ENCODE measurements around the gene SPAG7. TPM values are rescaled to one million over a fixed set of nuclear protein-coding genes. Genes with fewer than 3 reads are reported as not detected.

The SPAG7 gene
- total and polyA plus RNA-seq, 2 of the 8 experiments (the other 6 are each of a cell fraction or from before 2014, with no cell fraction given) = 74.2 to 81.9 TPM

DNA sequence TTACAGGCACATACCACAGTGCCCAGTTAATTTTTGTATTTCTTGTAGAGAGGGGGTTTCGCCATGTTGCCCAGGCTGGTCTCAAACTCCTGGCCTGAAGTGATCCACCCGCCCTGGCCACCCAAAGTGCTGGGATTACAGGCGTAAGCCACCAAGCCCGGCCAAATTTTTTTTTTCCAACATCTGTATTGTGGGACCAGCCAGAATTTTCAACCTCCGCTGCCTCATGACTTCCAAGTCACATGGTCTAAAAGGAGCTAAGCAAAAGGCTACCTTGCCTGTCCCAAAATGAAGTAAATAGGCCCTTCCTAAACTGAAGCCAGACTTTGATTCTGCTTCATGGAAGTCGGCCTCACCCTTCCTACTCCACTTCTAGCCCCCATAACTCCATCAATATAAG lies 4.2 kb upstream of the SPAG7 start:
- POLR2A ChIA-PET (ENCODE audit: partially characterized antibody) = interaction anchor here (1.0 to 32.4 kb wide), 6 partner anchors 9 to 253 kb away, joined by 3 to 987 read pairs (median 7); partner anchors contain the start of genes CAMTA2, ENO3, INCA1 and KIF1C
- peaks cover 0 to 11% (median 0%) of the 10 kb centered on the region in 4 experiments; a peak in 1 of 8 replicates for H3K36me3 ChIP-seq (ENCODE audit: control insufficient read depth in 2 of 4, insufficient read depth in 4 of 4, low read length in 3 of 4)

More for the DNA sequence above, 4.2 kb upstream of the SPAG7 start:
- H3K4ac ChIP-seq (replicated peaks; ENCODE audit: insufficient read length, low read depth, low read length) = no peak overlapping the region
- no peak overlapping the region for H2BK15ac ChIP-seq (ENCODE audit: low read length)
- no peak overlapping the region for H4K8ac ChIP-seq (ENCODE audit: extremely low read depth, insufficient read depth, low read length)
- no peak overlapping the region for H3K4me3 ChIP-seq (ENCODE audit: extremely low read depth in 1 of 4, insufficient read depth in 2 of 4, low read depth in 3 of 4, low read length in 4 of 4)
- DNase-seq (ENCODE audit: low read depth in 1 of 2, low spot score in 2 of 2) = no peak
- no peak overlapping the region for H3K27ac ChIP-seq (ENCODE audit: low read depth, low read length)
- no peak overlapping the region for H3K18ac ChIP-seq (ENCODE audit: extremely low read depth, low read length)
- no peak overlapping the region for H4K5ac ChIP-seq (ENCODE audit: insufficient read length, low read depth, low read length)
- no peak overlapping the region for H2BK120ac ChIP-seq (replicated peaks; ENCODE audit: low read depth, low read length)
- H3K4me2 ChIP-seq (ENCODE audit: insufficient read depth in 1 of 2, low read depth in 2 of 2, low read length in 2 of 2) = no peak overlapping the region
- H3K23me2 ChIP-seq (ENCODE audit: low read depth, low read length) = peaks cover 14% of the 10 kb centered on the region; the same call in 1 of the 2 replicates
- H3K79me1 ChIP-seq (ENCODE audit: low read depth, low read length) = 0 out of 2 replicates have a peak, but pooled peaks cover 3% of the 10 kb centered on the region
- FAIRE-seq = no peak
- H3K4me1 ChIP-seq (replicated peaks in 1 of 4; ENCODE audit: control insufficient read depth in 3 of 4, insufficient read depth in 4 of 4, low read length in 3 of 4) = peaks cover 0 to 14% (median 6%) of the 10 kb centered on the region in 4 experiments; a peak in 5 of 7 replicates
- H2AK5ac ChIP-seq (ENCODE audit: low read depth, low read length) = no peak overlapping the region
- no peak overlapping the region for H3K23ac ChIP-seq (ENCODE audit: insufficient read length)
- H3K27me3 ChIP-seq (replicated peaks in 1 of 4; ENCODE audit: control insufficient read depth in 3 of 4, extremely low read depth in 1 of 4, insufficient read depth in 3 of 4, low read length in 3 of 4) = peaks cover 0 to 34% (median 20%) of the 10 kb centered on the region in 4 experiments; a peak in 6 of 7 replicates
- H3K9ac ChIP-seq (replicated peaks in 1 of 4; ENCODE audit: extremely low read depth in 1 of 4, low read depth in 3 of 4, low read length in 3 of 4) = no peak overlapping the region
- CTCF ChIA-PET (ENCODE audit: partially characterized antibody) = interaction anchor here (0.7 to 6.2 kb wide), 10 partner anchors 9 to 67 kb away, joined by 3 to 31 read pairs (median 4); partner anchors contain the start of genes CAMTA2 and GP1BA
- H2BK20ac ChIP-seq (ENCODE audit: low read length) = no peak overlapping the region
- no peak for TF ChIP-seq POU5F1 (IDR thresholded peaks at IDR 0.05; ENCODE audit: low read depth, low read length)
- no peak for TF ChIP-seq CTBP2 (IDR thresholded peaks at IDR 0.05; ENCODE audit: borderline replicate concordance, insufficient read depth, insufficient read length, low read length)
- no peak for TF ChIP-seq TBP (IDR thresholded peaks at IDR 0.05; ENCODE audit: low read depth, low read length)
- no peak for TF ChIP-seq RFX5 (IDR thresholded peaks at IDR 0.05; ENCODE audit: borderline replicate concordance, low read depth, low read length)
- no peak for TF ChIP-seq KDM4A (IDR thresholded peaks at IDR 0.05; ENCODE audit: low read depth, low read length, severe bottlenecking)
- no peak for TF ChIP-seq ASH2L (IDR thresholded peaks at IDR 0.05; ENCODE audit: low read length)
- no peak for TF ChIP-seq GABPA (IDR thresholded peaks at IDR 0.05; ENCODE audit: borderline replicate concordance, insufficient read depth, low read length)
- TF ChIP-seq SAP30 (IDR thresholded peaks at IDR 0.05; ENCODE audit: insufficient read depth, insufficient replicate concordance, low read length) = no peak
- no peak for TF ChIP-seq NANOG (IDR thresholded peaks at IDR 0.05; ENCODE audit: insufficient read depth, low read depth, low read length, poor library complexity, severe bottlenecking)
- no peak overlapping the region for H3K14ac ChIP-seq (ENCODE audit: insufficient read length)
- no peak overlapping the region for H2BK12ac ChIP-seq (ENCODE audit: low read depth, low read length)
- no peak overlapping the region for H2BK5ac ChIP-seq (ENCODE audit: low read depth, low read length)
- WGBS, 2 experiments (ENCODE audit: extremely low coverage in 1 of 2, insufficient coverage in 1 of 2, insufficient read length in 1 of 2, insufficient replicate concordance in 2 of 2, low coverage in 1 of 2, low lambda C conversion rate in 2 of 2, missing lambda C conversion rate in 1 of 2) = 87% methylated on average over 6 of the region's 6 CpGs; no CpG with 5 or more reads in 1 of the 2 experiments
- H2AFZ ChIP-seq (ENCODE audit: low read length) = no peak overlapping the region
- H3K79me2 ChIP-seq (ENCODE audit: control insufficient read depth in 1 of 2, insufficient read depth in 2 of 2, low read length in 2 of 2) = peaks cover 0 to 12% of the 10 kb centered on the region in 2 experiments; a peak in 1 of 4 replicates
- H4K91ac ChIP-seq (replicated peaks; ENCODE audit: insufficient read length, low read length) = no peak overlapping the region
- peaks cover 2 to 11% of the 10 kb centered on the region in 2 experiments for H4K20me1 ChIP-seq (replicated peaks in 1 of 2; ENCODE audit: control insufficient read depth in 1 of 2, insufficient read depth in 2 of 2, low read length in 2 of 2)
- no peaks in the 10 kb centered on the region for H3K9me3 ChIP-seq (ENCODE audit: insufficient read depth in 2 of 2, low read depth in 1 of 2, low read length in 1 of 2)
- H3K56ac ChIP-seq (replicated peaks; ENCODE audit: insufficient read length, low read depth, low read length) = no peak overlapping the region
